ENCODE measurements around the gene RABL3.

DNA sequence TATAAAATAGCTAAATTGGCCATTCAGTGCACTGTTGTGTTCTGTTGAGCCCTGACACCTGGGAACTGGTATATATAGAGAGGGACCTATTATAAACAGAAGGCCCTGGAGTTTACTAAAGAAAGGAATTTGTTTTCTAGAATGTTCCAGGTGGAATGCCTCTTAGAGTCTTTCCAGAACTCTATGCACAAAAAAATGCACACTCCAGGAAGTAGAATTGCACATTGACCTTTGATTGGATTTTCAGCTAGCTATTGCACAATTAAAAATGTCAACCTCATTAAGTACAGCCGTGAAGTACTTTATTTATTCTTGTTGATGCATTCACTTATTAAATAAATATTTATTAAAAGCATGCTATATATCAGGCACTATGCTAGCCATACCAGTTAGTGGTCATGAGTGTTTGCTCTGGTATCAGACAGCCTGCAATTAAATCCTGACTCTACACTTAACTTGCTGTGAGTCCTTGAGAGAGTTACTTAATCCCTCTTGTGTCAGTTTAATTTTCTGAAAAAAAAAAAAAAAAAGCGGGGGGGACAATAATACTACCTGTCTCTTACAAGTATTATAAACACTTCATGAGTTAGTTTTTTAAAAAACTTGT, 105.4 kb downstream of the RABL3 start:
- no peak for TF ChIP-seq POLR2A (IDR thresholded peaks at IDR 0.05)
- TF ChIP-seq, protein P1, sequence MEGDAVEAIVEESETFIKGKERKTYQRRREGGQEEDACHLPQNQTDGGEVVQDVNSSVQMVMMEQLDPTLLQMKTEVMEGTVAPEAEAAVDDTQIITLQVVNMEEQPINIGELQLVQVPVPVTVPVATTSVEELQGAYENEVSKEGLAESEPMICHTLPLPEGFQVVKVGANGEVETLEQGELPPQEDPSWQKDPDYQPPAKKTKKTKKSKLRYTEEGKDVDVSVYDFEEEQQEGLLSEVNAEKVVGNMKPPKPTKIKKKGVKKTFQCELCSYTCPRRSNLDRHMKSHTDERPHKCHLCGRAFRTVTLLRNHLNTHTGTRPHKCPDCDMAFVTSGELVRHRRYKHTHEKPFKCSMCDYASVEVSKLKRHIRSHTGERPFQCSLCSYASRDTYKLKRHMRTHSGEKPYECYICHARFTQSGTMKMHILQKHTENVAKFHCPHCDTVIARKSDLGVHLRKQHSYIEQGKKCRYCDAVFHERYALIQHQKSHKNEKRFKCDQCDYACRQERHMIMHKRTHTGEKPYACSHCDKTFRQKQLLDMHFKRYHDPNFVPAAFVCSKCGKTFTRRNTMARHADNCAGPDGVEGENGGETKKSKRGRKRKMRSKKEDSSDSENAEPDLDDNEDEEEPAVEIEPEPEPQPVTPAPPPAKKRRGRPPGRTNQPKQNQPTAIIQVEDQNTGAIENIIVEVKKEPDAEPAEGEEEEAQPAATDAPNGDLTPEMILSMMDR (IDR thresholded peaks at IDR 0.05), result no peak

All from uterus (tissue), 2 donors.